H9 (cell line): ENCODE measurements around the gene BZW1. TPM values are rescaled to one million over a fixed set of nuclear protein-coding genes. Genes with fewer than 3 reads are reported as not detected.

Experiments used
- DNase-seq: peaks from one replicate; pipeline ENCODE4 v3.0.0-alpha.2; 2017
- H2AFZ ChIP-seq: one replicate; pipeline ENCODE4 v1.6.1; 2013; ENCODE audit warnings: mild to moderate bottlenecking, low read length, control low read depth, moderate library complexity
- H2AK5ac ChIP-seq: 2 replicates; pipeline ENCODE4 v1.6.1; 2013; ENCODE audit warnings: low read length, control low read depth, mixed read lengths; ENCODE audit not compliant: insufficient read length
- H2BK120ac ChIP-seq: one replicate; pipeline ENCODE4 v1.6.1; 2013; ENCODE audit warnings: low read depth, mild to moderate bottlenecking, low read length, control low read depth, inconsistent platforms; ENCODE audit not compliant: poor library complexity, severe bottlenecking
- H2BK12ac ChIP-seq: 2 replicates; pipeline ENCODE4 v1.6.1; 2013; ENCODE audit warnings: low read length, control low read depth, mixed read lengths, low read depth; ENCODE audit not compliant: insufficient read length
- H2BK15ac ChIP-seq: 2 replicates; pipeline ENCODE4 v1.6.1; 2013; ENCODE audit warnings: low read depth, low read length, control low read depth
- H2BK20ac ChIP-seq: one replicate; pipeline ENCODE4 v1.6.1; 2013; ENCODE audit warnings: low read depth, mild to moderate bottlenecking, low read length, control low read depth, inconsistent platforms; ENCODE audit not compliant: poor library complexity, severe bottlenecking
- H2BK5ac ChIP-seq: 2 replicates; pipeline ENCODE4 v1.6.1; 2013; ENCODE audit warnings: low read length, control low read depth, mixed read lengths; ENCODE audit not compliant: insufficient read length
- H3K14ac ChIP-seq: 2 replicates; pipeline ENCODE4 v1.6.1; 2013; ENCODE audit warnings: low read length, control low read depth; ENCODE audit not compliant: insufficient read depth
- H3K18ac ChIP-seq: 2 replicates; pipeline ENCODE4 v1.6.1; 2013; ENCODE audit warnings: low read depth, mild to moderate bottlenecking, mixed read lengths, low read length, control low read depth; ENCODE audit not compliant: insufficient read length
- H3K23ac ChIP-seq: 2 replicates; pipeline ENCODE4 v1.6.1; 2013; ENCODE audit warnings: low read length, control low read depth, mixed read lengths, low read depth; ENCODE audit not compliant: insufficient read length
- H3K23me2 ChIP-seq: 2 replicates; pipeline ENCODE4 v1.6.1; 2013; ENCODE audit warnings: low read depth, mild to moderate bottlenecking, mixed read lengths, low read length, control low read depth; ENCODE audit not compliant: insufficient read length, poor library complexity, severe bottlenecking
- H3K27ac ChIP-seq: 2 replicates; pipeline ENCODE4 v1.5.1; 2013; ENCODE audit warnings: low read length, control low read depth, mixed read lengths, low read depth; ENCODE audit not compliant: insufficient read length
- H3K27me3 ChIP-seq: 2 replicates; pipeline ENCODE4 v1.6.1; 2013; ENCODE audit warnings: low read length, control low read depth, inconsistent platforms; ENCODE audit not compliant: insufficient read depth
- H3K4ac ChIP-seq: 2 replicates; pipeline ENCODE4 v1.6.1; 2013; ENCODE audit warnings: low read depth, mild to moderate bottlenecking, control low read depth, inconsistent platforms, low read length, moderate library complexity
- H3K4me1 ChIP-seq: 2 replicates; pipeline ENCODE4 v1.6.1; 2013; ENCODE audit warnings: low read length, control low read depth, inconsistent platforms; ENCODE audit not compliant: insufficient read depth
- H3K4me2 ChIP-seq: 2 replicates; pipeline ENCODE4 v1.6.1; 2013; ENCODE audit warnings: low read length, control low read depth, mixed read lengths; ENCODE audit not compliant: insufficient read length, insufficient read depth
- H3K56ac ChIP-seq: 2 replicates; pipeline ENCODE4 v1.6.1; 2013; ENCODE audit warnings: low read depth, mild to moderate bottlenecking, mixed read lengths, low read length, control low read depth; ENCODE audit not compliant: insufficient read length
- H3K79me1 ChIP-seq: 2 replicates; pipeline ENCODE4 v1.6.1; 2013; ENCODE audit warnings: low read depth, mild to moderate bottlenecking, moderate library complexity, low read length, control low read depth, inconsistent platforms; ENCODE audit not compliant: insufficient read depth, poor library complexity, severe bottlenecking
- H3K79me2 ChIP-seq: 2 replicates; pipeline ENCODE4 v1.6.1; 2013; ENCODE audit warnings: low read length, control low read depth, inconsistent platforms; ENCODE audit not compliant: insufficient read depth
- H3K9ac ChIP-seq: 2 replicates; pipeline ENCODE4 v1.6.1; 2013; ENCODE audit warnings: low read length, control low read depth, mixed read lengths; ENCODE audit not compliant: insufficient read length; ENCODE audit errors: extremely low read depth
- H3K9me3 ChIP-seq: one replicate; pipeline ENCODE4 v1.6.1; 2013; ENCODE audit warnings: low read depth, low read length, inconsistent platforms; ENCODE audit not compliant: control insufficient read depth
- H3T11ph ChIP-seq: one replicate; pipeline ENCODE4 v1.6.1; 2013; ENCODE audit warnings: mild to moderate bottlenecking, low read length, control low read depth, inconsistent platforms
- H4K20me1 ChIP-seq: one replicate; pipeline ENCODE4 v1.6.1; 2013; ENCODE audit not compliant: control insufficient read depth, insufficient read length, insufficient read depth
- H4K5ac ChIP-seq: 2 replicates; pipeline ENCODE4 v1.6.1; 2013; ENCODE audit warnings: low read depth, mild to moderate bottlenecking, mixed read lengths, low read length, control low read depth; ENCODE audit not compliant: insufficient read length
- H4K8ac ChIP-seq: replicated peaks from 2 replicates; pipeline ENCODE4 v1.6.1; 2013; ENCODE audit warnings: low read length, control low read depth, mixed read lengths, low read depth; ENCODE audit not compliant: insufficient read length
- H4K91ac ChIP-seq: 2 replicates; pipeline ENCODE4 v1.6.1; 2013; ENCODE audit warnings: low read depth, mild to moderate bottlenecking, moderate library complexity, mixed read lengths, low read length, control low read depth; ENCODE audit not compliant: insufficient read length
- H3K27ac Mint-ChIP-seq, 3 experiments: 2 replicates in 2 of 3; 3 replicates in 1 of 3; pipeline ENCODE4 v1.8.0; 2020 to 2021; ENCODE audit warnings: mixed read lengths in 3 of 3, mild to moderate bottlenecking in 1 of 3, moderate library complexity in 1 of 3
- H3K27me3 Mint-ChIP-seq: 2 replicates; pipeline ENCODE4 v1.8.0; 2021; ENCODE audit warnings: low read depth, mild to moderate bottlenecking, moderate library complexity, mixed read lengths
- H3K36me3 Mint-ChIP-seq, 3 experiments: 2 replicates in 2 of 3; 3 replicates in 1 of 3; pipeline ENCODE4 v1.8.0; 2020 to 2021; ENCODE audit warnings: low read depth in 3 of 3, mixed read lengths in 3 of 3; ENCODE audit not compliant: insufficient read depth in 1 of 3
- H3K4me1 Mint-ChIP-seq, 2 experiments: 2 replicates each; pipeline ENCODE4 v1.8.0; 2020; ENCODE audit warnings: mixed read lengths in 2 of 2
- H3K4me3 Mint-ChIP-seq, 2 experiments: 2 replicates in 1 of 2; 3 replicates in 1 of 2; pipeline ENCODE4 v1.8.0; 2020 to 2021; ENCODE audit warnings: mild to moderate bottlenecking in 2 of 2, mixed read lengths in 2 of 2, moderate library complexity in 1 of 2
- H3K9me3 Mint-ChIP-seq, 2 experiments: 2 replicates in 1 of 2; 3 replicates in 1 of 2; pipeline ENCODE4 v1.8.0; 2020; ENCODE audit warnings: mild to moderate bottlenecking in 2 of 2, mixed read lengths in 2 of 2, moderate library complexity in 1 of 2
- CTCF ChIP-seq: fragments of 200-600 bp; sonication (generic); conservative IDR thresholded peaks from 3 replicates; pipeline ENCODE4 v1.8.0; 2021; ENCODE audit warnings: antibody characterized with exemption, mild to moderate bottlenecking
- WGBS: extraction: QIAGEN DNeasy Blood & Tissue Kit; methylation state at CpG from one replicate; pipeline ENCODE4 v1.1.7; 2013; ENCODE audit warnings: missing lambda C conversion rate, low lambda C conversion rate, mixed read lengths; ENCODE audit not compliant: insufficient read length; ENCODE audit errors: extremely low coverage; 5-methylcytosine and 5-hydroxymethylcytosine counted together
- total RNA-seq: library from RNA; stranded (reverse); gene quantifications from 2 replicates; pipeline ENCODE4 v1.2.1, GENCODE V29; 2021

The BZW1 gene
- total RNA-seq, 1 experiment from 2014 or later = 370 TPM

- Histone ChIP-seq H3T11ph (no peak overlapping the region), H3K27me3 (no peaks in the 10 kb centered on the region), H3K27ac (no peak overlapping the region), H3K18ac (no peak overlapping the region), H3K14ac (no peak overlapping the region), H2BK12ac (no peak overlapping the region), H3K9ac (no peak overlapping the region), H2BK120ac (no peak overlapping the region), H4K5ac (no peak overlapping the region), H2AK5ac (no peak overlapping the region), H3K4ac (no peak overlapping the region), H3K4me2 (peak overlapping the region; percentile 62), H3K4me1 (no peaks in the 10 kb centered on the region), H2BK20ac (no peak overlapping the region), H2BK5ac (no peak overlapping the region), H4K91ac (no peak overlapping the region), H3K23ac (no peak overlapping the region), H3K79me1 (no peaks in the 10 kb centered on the region), H3K56ac (no peak overlapping the region), H4K8ac (no peak overlapping the region), H3K9me3 (no peaks in the 10 kb centered on the region), H3K79me2 (peaks cover 22% of the 10 kb centered on the region), H2BK15ac (no peak overlapping the region), H2AFZ (no peak overlapping the region), H4K20me1 (no peaks in the 10 kb centered on the region), H3K23me2 (peaks cover 5% of the 10 kb centered on the region)
- H3K4me1 Mint-ChIP-seq = peaks cover 16 to 22% of the 10 kb centered on the region in 2 experiments
- peaks cover 13 to 21% (median 19%) of the 10 kb centered on the region in 3 experiments for H3K36me3 Mint-ChIP-seq
- no peak overlapping the region; a peak in 1 of 7 replicates for H3K27ac Mint-ChIP-seq
- no CpG with 5 or more reads among the region's 7 CpGs for WGBS
- no peak for DNase-seq
- H3K9me3 Mint-ChIP-seq = no peaks in the 10 kb centered on the region; a peak in 2 of 5 replicates
- TF ChIP-seq CTCF = no peak
- peaks cover 1% of the 10 kb centered on the region; the same call in 1 of the 2 replicates for H3K27me3 Mint-ChIP-seq
- no peak overlapping the region for H3K4me3 Mint-ChIP-seq
These were observed 2.0 kb upstream of the BZW1 start for GRCh38 chr2:200809506-200810251.
